ENCODE measurements around the gene FKBP15. TPM values are rescaled to one million over a fixed set of nuclear protein-coding genes. Genes with fewer than 3 reads are reported as not detected.
"Not testable (repeated sequence)": the region's sequence is repeated elsewhere in the genome, so short reads cannot be mapped to it uniquely, and the experiment has no call there.

FKBP15 gene
- total RNA-seq, 2 experiments from 2014 or later = 40.4 to 42.8 TPM

DNA sequence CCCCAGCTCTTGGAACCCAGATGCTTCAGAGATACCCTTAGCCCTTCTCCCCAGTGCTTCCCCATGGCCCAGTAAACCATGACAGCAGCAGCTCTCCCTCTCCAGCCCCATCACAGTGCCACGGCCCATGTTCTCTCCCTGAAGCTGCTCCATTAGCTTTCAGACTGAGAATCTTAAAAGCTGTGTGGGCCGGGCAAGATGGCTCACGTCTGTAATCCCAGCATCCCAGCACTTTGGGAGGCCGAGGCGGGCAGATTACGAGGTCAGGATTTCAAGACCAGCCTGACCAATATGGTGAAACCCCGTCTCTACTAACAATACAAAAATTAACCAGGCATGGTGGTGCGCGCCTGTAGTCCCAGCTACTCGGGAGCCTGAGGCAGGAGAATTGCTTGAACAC lies 71.5 kb downstream of the FKBP15 start:
- not testable (repeated sequence) for DNase-seq; H3K9me3 Mint-ChIP-seq (ENCODE audit: low read depth); H3K4me3 Mint-ChIP-seq; H3K27ac Mint-ChIP-seq; H3K36me3 Mint-ChIP-seq; ATAC-seq
- CTCF ChIA-PET = interaction anchor here (1.3 to 2.0 kb wide), 3 partner anchors 37 to 306 kb away, joined by 3 to 13 read pairs (median 4); partner anchors contain the start of genes CDC26 and PRPF4
- Mint-ChIP-seq H3K4me1 (peaks cover 13% of the 10 kb centered on the region), H3K27me3 (peaks cover 20% of the 10 kb centered on the region)

DNA sequence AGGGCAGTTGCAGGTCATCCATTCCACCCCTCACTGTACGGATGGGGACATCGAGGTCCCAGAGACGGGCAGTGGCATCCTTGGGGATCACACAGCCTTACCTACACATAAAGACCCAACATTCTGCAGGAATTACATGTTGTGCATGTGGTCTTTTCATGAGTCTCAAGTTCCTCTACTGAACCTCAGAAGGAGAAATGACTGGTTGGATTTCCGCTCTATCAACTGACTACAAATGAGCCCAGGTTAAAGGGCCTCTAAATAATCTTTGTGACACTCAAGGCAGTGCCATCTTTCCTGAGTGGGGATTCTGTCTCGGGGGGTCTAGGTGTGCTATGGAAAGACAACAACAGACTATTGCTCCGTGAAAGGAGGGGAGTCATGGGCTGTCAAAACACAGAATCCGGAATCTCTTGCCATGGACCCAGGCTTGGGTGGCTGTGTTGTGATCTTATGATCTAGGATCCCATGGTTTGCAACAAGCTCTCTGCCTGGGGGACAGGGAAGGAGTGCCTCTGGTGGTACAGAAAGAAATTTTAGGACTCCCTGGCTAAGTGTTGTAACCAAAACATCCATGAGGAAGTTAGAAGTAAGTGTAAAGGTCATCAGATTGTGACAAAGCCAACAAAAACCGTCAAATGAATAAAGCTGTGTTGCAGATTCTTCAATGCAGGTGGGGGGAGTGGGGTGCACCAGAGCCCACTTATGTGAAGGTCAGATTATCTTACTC lies 72.1 kb downstream of the FKBP15 start:
- ATAC-seq (no peak), DNase-seq (no peak)
- CTCF ChIA-PET = interaction anchor here (1.3 kb wide), 1 partner anchor 305 kb away, joined by 3 read pairs; no protein-coding TSS in a partner anchor
- Mint-ChIP-seq H3K9me3 (ENCODE audit: low read depth) (no peaks in the 10 kb centered on the region), H3K4me1 (peaks cover 13% of the 10 kb centered on the region), H3K36me3 (no peaks in the 10 kb centered on the region), H3K4me3 (no peak overlapping the region), H3K27me3 (peaks cover 22% of the 10 kb centered on the region), H3K27ac (no peak overlapping the region)

DNA sequence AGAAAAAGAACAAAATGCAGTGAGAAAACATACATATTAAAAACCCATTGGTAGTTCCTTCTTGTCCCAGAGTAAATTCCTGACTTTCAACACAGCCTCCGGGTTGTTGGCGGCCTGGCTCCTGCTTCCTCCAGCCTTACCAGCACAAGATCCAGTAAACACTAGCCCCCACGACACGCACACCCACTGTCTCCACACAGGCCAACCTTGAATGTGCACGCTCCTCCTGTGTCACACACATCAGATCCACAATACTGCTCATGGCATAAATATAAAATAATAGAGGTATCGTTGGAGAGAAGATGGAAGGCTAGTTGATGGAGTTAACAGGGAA lies 72.7 kb downstream of the FKBP15 start:
- no peak for ATAC-seq
- H3K4me1 Mint-ChIP-seq = peaks cover 13% of the 10 kb centered on the region
- H3K36me3 Mint-ChIP-seq = no peaks in the 10 kb centered on the region
- no peak overlapping the region for H3K4me3 Mint-ChIP-seq
- no peaks in the 10 kb centered on the region for H3K9me3 Mint-ChIP-seq (ENCODE audit: low read depth)
- CTCF ChIA-PET = no interaction called here
- peaks cover 27% of the 10 kb centered on the region for H3K27me3 Mint-ChIP-seq
- H3K27ac Mint-ChIP-seq = no peak overlapping the region
- DNase-seq = no peak

DNA sequence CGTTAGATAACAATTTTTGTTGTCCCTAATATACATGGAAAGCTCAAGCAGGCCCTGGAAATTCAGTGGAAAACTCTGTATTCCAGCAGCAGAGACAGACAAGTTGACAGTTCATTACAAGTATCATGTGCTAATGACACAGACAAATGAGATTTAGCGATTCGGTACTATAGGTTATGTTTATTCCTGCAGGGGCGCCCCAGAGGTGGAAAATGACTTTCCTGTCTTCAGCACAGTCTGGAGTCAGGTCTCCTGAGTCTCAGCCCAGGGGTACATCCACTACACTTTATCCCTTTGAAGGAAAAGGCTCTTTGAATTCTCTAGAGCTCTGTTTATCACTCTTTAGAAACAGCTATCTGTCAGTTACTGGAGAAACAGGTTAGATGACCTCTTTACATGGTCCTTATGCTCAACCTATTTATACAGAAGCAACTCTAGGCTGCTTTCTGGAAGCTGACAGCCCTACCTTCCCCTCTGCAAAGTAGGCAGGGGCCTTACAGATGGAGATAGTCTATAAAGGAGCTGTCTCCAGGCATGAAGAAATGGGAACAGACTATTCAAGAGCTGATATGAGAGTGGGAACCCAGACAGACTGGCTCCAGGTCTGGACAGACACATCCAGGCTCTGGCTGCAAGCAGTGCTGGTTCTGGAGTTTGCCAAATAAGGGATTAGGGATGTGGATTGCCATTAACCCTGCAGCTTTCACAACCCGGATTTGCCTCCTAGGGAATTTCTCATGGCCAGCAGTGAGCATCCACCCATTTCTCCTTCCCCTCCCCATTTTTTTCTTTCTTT lies 77.4 kb downstream of the FKBP15 start:
- CTCF ChIA-PET = no interaction called here
- Mint-ChIP-seq H3K36me3 (no peaks in the 10 kb centered on the region), H3K27ac (no peak overlapping the region), H3K9me3 (ENCODE audit: low read depth) (no peaks in the 10 kb centered on the region), H3K4me3 (no peak overlapping the region), H3K4me1 (no peaks in the 10 kb centered on the region), H3K27me3 (peaks cover 41% of the 10 kb centered on the region)
- DNase-seq (no peak), ATAC-seq (no peak)

DNA sequence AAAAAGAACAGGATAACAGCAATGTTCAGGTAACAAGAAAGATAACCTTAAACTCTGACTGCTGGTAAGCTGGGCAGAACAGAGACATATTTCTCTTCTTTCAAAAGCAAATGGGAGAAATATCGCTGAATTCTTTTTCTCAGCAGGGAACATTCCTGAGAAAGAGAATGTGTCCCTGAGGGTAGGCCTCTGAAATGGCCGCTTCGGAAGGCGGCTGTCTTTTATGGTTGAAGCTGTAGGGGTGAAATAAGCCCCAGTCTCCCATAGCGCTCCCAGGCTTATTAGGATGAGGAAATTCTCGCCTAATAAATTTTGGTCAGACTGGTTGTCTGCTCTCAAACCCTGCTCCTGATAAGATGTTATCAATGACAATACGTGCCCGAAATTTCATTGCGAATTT lies 80.2 kb downstream of the FKBP15 start:
- not testable (repeated sequence) for H3K9me3 Mint-ChIP-seq (ENCODE audit: low read depth); DNase-seq; H3K4me3 Mint-ChIP-seq; ATAC-seq; H3K36me3 Mint-ChIP-seq; H3K27ac Mint-ChIP-seq; H3K4me1 Mint-ChIP-seq
- H3K27me3 Mint-ChIP-seq = peaks cover 40% of the 10 kb centered on the region
- CTCF ChIA-PET = interaction anchor here (1.8 kb wide), 1 partner anchor 10 kb away, joined by 5 read pairs; the partner anchor contains the start of gene SLC31A2

DNA sequence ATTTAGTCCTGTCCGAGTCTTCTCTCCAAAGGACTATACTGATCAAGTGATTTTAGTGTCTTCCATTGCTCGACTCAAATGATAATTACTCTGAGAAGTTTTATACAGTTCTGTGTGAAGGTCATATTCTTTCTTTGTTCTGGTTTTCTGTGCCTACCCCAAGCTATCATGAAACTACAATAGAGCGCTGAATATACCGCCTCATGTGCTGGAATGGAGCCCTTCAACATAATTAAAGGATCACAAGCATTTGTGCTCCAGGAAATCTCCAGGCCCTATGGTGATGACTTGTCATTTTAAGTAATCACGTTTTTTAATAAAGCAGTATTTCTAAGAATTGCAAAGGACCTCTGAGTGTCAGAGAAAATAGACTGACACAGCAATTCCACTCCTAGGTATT lies 81.1 kb downstream of the FKBP15 start:
- no peaks in the 10 kb centered on the region for H3K4me1 Mint-ChIP-seq
- peaks cover 30% of the 10 kb centered on the region for H3K27me3 Mint-ChIP-seq
- no peak overlapping the region for H3K27ac Mint-ChIP-seq
- ATAC-seq (no peak), DNase-seq (no peak)
- H3K4me3 Mint-ChIP-seq = no peak overlapping the region
- H3K36me3 Mint-ChIP-seq = no peaks in the 10 kb centered on the region
- CTCF ChIA-PET = interaction anchor here (1.0 to 1.8 kb wide), 2 partner anchors 11 to 28 kb away, joined by 4 to 5 read pairs; partner anchors contain the start of gene SLC31A2
- no peaks in the 10 kb centered on the region for H3K9me3 Mint-ChIP-seq (ENCODE audit: low read depth)

DNA sequence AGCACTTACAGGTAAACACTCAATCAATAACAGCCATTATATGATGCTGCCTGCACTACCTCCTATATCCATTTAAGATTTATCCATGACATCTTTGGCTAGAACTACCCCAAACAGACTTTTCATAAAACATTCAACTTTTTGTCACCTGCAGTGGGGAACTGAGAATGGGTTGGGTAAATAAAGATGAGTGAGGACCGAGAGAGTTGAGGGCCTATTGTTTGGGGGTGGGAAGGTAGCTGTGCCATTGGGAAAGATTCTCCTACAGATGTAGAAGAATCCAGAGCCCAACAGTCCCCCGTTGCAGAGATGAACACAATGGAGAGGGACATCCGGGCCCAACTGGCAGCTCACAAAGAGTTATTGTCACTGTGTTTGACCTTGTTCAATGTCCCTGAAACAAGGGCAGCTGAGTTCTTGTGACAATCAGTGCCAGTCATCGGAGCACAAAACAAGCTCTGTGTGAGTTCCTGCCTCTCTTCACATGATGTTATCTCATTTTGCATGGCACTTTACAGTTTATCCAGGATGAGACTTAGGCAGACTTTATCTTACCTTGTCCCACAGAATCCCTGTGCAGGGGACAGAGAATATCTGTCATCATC lies 81.8 kb downstream of the FKBP15 start:
- no peaks in the 10 kb centered on the region for H3K9me3 Mint-ChIP-seq (ENCODE audit: low read depth)
- no peaks in the 10 kb centered on the region for H3K4me1 Mint-ChIP-seq
- H3K27ac Mint-ChIP-seq = no peak overlapping the region
- H3K36me3 Mint-ChIP-seq = no peaks in the 10 kb centered on the region
- peaks cover 24% of the 10 kb centered on the region for H3K27me3 Mint-ChIP-seq
- no peak for ATAC-seq
- CTCF ChIA-PET = interaction anchor here (1.0 to 1.8 kb wide), 2 partner anchors 11 to 27 kb away, joined by 4 to 5 read pairs; partner anchors contain the start of gene SLC31A2
- H3K4me3 Mint-ChIP-seq = no peak overlapping the region
- no peak for DNase-seq

DNA sequence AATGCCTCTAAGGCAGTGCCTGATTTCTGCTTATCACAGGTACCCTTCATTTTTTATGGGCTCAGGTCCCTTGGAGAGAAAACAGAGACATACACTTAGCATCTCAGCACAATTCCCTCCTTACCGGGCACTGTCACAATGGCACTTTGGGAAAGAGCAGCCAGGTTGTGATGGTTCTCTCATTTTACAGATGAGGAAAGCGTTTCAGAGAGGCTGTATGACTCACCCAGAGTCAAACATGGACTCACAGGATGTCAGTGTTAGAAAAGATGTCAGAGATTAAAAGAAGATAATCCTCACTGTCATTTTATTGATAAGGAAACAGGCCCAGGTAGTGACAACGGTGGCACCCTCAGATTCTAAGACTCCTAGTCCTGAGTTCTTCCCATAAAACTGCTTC lies 82.3 kb downstream of the FKBP15 start:
- DNase-seq (no peak), ATAC-seq (no peak)
- Mint-ChIP-seq H3K27me3 (peaks cover 23% of the 10 kb centered on the region), H3K36me3 (no peaks in the 10 kb centered on the region), H3K4me3 (no peak overlapping the region), H3K27ac (no peak overlapping the region), H3K4me1 (no peaks in the 10 kb centered on the region), H3K9me3 (ENCODE audit: low read depth) (no peaks in the 10 kb centered on the region)
- CTCF ChIA-PET = no interaction called here

DNA sequence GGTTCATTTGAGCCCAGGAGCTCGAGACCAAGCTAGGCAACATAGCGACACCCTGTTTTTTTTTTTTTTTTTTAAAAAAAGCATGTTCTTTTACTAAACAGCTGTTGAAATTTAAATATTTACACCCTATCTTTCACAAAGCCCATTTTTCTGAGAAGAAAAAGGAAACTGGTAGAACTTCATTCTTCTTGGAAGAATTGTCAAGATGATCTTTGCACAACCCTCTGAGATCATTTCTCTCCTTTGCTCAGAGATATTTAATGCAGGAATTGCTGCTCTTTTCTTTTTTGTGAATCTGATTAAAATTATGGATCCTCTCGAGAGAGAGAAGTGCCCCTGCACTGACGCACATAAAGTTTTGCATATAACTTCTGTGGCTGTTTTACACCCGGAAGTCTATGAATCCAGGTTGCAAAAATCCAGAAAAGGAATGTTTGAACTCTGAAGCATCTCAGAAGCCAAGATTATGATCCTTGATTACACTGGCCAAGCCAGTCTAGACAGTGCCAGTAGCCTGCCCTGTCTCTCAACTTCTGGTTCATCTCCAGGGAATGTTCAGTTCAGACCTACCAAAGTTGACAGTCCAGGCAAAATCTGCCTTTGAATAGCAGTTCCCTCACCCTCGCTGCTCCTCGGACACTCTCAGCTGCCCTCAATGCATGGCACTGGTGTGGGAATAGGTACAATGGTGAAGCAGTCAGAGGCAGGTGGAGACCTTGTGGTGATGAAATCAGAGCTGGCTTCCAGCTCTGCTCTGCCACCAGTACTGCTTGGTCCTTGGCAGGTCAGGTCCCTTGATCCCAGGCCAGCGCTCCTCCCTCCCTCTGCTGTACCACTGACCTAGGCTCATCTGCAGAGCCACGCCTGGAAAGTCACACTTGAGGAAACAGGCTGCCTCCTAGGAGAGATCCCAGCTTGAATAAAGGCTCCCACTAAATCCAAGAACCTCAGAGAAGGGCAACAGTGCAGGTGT lies 83.6 kb downstream of the FKBP15 start:
- Mint-ChIP-seq H3K4me3 (no peak overlapping the region), H3K27me3 (peaks cover 11% of the 10 kb centered on the region), H3K4me1 (no peaks in the 10 kb centered on the region), H3K27ac (no peak overlapping the region), H3K36me3 (no peaks in the 10 kb centered on the region), H3K9me3 (ENCODE audit: low read depth) (no peaks in the 10 kb centered on the region)
- CTCF ChIA-PET = no interaction called here
- no peak for ATAC-seq
- DNase-seq = no peak

DNA sequence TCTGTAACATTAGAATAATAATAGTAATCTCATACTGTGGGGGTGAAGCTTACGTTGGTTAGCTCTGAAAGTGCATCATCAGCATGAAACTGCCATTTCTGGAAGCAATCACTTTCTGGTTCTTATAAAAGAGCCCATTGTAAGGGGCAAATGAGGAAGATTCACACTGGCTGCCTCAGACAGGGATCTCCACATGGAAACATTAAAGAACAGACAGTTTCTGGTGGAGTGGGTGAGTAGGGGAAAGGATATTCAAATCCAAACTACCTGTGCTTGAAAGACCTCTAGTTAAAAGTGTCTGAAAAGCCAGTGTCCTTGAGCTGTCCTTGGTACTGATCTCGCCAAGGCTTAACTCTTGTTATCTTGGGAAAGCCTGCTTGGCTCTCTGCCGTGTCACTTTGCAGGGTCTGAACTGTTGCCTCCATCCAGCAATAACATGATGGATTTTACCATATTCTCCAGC lies 89.4 kb downstream of the FKBP15 start:
- ATAC-seq (no peak), DNase-seq (no peak)
- H3K9me3 Mint-ChIP-seq (ENCODE audit: low read depth) = no peaks in the 10 kb centered on the region
- no peak overlapping the region for H3K27ac Mint-ChIP-seq
- CTCF ChIA-PET = interaction anchor here (0.9 to 1.4 kb wide), 2 partner anchors 10 to 19 kb away, joined by 3 to 4 read pairs; no protein-coding TSS in a partner anchor
- no peaks in the 10 kb centered on the region for H3K36me3 Mint-ChIP-seq
- H3K27me3 Mint-ChIP-seq = peaks cover 35% of the 10 kb centered on the region
- no peak overlapping the region for H3K4me3 Mint-ChIP-seq
- no peaks in the 10 kb centered on the region for H3K4me1 Mint-ChIP-seq

DNA sequence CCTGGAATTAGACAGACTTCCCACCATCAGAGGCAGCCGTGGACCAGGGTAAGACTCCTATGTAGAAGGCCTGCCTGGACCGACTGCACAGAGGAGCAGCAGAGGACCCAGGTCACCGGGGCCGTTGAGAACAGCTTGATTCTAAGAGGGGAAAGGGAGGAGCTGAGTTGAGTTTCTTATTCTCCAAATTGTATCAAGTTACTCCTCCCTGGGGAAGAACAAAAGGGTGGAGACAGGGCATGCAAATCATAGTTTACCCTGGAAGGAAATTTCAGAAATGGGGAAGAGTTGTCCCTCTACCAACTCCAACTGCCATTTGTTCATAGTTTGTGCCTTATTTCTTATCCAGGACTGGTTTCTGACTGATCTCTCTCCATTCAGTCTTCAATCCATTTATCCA lies 91.2 kb downstream of the FKBP15 start:
- Mint-ChIP-seq H3K4me1 (peaks cover 6% of the 10 kb centered on the region), H3K4me3 (no peak overlapping the region), H3K27ac (no peak overlapping the region), H3K36me3 (no peaks in the 10 kb centered on the region), H3K9me3 (ENCODE audit: low read depth) (no peaks in the 10 kb centered on the region), H3K27me3 (peaks cover 37% of the 10 kb centered on the region)
- CTCF ChIA-PET = no interaction called here
- DNase-seq = no peak
- ATAC-seq = no peak

DNA sequence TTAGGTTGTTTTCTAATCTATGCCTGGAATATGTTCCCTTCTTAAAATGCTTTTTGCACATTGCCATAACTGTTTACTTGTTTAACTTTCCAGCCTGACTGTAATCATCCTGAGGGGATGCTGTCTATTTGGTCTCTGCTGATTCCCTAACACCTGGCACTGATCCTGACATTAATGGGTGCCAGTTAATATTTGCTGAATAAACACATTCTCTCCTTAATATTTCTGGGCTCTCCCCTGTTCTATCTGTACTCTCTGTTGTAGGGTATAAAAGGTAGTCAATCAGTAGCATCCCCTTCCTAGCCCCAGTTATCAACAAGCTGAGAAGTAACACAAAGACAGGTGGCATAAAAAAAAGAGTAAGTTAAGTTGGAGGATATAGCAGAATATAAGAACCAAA lies 91.6 kb downstream of the FKBP15 start:
- DNase-seq = no peak
- Mint-ChIP-seq H3K27ac (no peak overlapping the region), H3K4me3 (no peak overlapping the region), H3K36me3 (no peaks in the 10 kb centered on the region), H3K9me3 (ENCODE audit: low read depth) (no peaks in the 10 kb centered on the region), H3K4me1 (peaks cover 6% of the 10 kb centered on the region), H3K27me3 (peaks cover 37% of the 10 kb centered on the region)
- CTCF ChIA-PET = no interaction called here
- no peak for ATAC-seq

Measured in activated CD8-positive, alpha-beta memory T cell treated with anti-CD3 and anti-CD28 coated beads, Interleukin-2, amount 10 ng/mL, durations not matched to agents 7 days and 5 days (primary cell).